Femur (tissue), 1 donor: ENCODE data around the gene NUB1.

Experiments
- DNase-seq: peaks from one replicate; pipeline ENCODE4 v3.0.0-alpha.2; 2017

NUB1 gene

DNA sequence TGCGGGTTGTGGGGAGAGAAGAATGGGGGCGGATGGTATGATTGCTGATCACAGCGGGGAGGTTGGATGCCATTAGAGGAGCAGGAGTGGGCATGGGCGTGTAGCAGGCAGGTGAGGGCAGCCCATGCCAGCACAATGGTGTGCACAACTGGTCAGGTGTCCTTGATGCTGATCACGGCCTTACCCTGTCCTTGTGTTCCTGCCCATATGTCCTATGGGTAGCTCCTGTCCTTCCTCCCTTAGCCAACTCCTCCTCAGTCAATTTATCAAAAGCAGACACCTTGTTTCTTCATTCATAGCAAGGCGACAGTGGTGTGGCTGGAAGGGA, 37.5 kb downstream of the NUB1 start:
- no peak for DNase-seq

DNA sequence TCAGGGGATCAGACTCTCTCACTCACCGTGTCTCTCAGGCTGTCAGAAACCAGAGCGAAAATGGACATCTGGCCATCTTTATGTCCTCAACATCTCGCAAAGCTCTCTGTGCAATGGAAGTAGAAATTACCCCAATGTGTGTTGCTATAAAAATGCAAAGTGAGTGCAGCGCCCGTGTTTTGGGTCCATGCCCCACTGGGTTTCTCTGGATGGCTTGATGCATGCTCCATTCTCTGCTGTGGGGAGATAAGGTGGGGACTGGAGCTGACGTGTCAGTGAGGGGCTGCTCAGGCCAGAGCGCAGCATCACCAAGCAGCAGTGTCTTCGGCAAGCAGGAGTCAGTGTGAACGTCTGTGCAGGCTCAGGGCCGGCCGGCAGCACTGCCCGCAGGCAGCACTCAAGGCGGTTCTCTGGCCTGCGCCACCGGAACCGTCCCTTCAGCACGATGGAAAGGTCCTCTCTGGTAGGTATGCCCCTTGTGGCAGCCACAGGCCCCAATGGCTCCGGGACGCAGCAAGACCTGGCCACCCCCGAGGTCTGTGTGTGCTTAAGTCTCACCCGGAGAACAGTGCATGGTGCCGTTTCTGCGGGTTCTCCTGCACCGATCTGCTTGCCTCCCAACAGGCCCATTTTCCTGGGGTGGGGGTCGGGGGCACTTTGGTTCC, 38.1 kb downstream of the NUB1 start:
- DNase-seq, result no peak

DNA sequence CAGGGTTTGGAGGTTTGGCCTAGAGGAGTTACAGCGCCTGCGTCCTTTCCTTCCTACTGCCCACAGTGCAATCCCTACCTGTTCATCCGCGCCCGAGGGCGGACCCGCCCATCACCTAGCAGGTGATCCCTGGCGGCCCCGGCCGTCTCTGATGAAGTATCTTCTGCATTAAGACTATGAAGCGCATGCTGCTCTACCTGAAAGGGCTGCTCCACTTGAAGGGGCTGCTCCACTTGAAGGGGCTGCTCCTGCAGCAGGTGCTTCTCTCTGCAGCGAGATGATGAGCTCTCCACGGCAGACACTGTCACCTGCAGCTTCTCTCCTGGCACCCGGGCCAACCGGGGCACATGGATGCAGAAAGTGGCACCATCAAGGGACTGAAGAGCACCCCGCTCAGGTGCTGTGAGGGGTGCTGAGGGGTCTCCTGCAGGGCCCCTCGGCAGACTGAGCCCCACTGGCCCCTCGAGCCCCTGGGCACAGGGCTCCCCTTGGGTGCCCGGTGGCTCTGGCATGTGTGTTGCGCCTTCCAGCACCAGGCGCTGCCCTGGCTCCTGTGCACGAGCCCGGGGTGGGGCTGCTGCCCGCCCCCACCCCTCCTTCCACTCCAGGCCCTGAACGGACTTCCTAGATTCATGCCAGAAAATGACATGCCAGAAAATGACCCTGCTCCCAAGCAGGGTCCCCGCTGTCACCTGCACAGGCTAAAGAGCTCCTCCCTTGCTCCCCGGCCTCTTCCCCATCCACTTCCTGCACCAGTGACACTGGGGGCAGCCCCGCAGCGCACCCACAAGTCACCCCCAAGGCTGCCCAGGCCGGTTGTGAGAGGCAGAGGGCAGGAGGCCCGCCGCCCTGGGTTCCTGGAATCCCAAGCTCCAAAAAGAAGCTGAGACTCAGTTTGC, 38.8 kb downstream of the NUB1 start:
- DNase-seq, result no peak

DNA sequence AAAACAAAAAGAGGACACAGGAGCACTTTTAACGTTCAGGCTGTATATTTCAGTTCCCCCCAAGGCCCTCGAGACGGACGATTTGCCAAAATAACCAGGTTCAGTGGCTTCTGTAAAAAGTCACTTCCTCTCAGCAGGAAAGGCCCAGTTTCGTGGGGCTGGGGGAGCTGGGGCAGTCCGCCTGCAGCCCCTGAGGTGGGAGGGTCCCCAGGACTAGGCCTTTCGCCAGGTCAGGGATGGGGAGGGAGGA, 39.4 kb downstream of the NUB1 start:
- DNase-seq, result no peak

DNA sequence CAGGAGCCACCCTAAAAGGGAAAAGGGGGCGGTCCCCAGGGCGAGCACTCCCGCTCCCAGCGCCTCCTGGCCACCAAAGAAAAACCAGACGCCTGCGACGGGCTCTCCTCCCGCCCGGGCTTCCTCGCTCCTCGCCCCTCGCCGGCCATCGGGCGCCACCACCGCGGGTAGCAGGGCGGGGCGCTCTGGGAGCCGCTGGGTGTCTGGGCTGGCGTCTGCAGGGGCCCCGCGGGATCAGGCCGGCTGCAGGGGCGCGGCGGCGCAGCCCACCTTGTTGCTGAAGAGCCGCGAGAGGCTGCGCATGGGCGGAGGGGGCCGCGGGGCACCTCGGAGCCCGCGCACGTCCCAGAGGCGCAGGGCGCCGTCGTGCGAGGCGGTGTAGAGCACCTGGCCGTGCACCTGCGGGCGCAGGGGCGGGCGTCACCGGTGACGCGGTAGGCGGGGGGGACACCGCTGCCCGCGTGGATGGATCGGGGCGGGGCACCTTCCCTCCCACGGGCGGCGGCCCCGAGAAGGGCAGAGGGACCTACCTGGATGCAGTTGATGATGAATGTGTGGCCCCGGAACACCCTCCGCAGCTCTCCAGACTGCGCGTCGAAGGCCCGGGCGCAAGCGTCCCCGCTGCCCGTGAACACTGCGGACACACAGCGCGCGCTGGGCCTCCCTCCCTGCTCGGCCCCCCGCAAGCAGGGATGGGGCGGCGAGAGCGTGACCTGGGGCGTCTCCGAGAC, 39.9 kb downstream of the NUB1 start:
- DNase-seq, result no peak

DNA sequence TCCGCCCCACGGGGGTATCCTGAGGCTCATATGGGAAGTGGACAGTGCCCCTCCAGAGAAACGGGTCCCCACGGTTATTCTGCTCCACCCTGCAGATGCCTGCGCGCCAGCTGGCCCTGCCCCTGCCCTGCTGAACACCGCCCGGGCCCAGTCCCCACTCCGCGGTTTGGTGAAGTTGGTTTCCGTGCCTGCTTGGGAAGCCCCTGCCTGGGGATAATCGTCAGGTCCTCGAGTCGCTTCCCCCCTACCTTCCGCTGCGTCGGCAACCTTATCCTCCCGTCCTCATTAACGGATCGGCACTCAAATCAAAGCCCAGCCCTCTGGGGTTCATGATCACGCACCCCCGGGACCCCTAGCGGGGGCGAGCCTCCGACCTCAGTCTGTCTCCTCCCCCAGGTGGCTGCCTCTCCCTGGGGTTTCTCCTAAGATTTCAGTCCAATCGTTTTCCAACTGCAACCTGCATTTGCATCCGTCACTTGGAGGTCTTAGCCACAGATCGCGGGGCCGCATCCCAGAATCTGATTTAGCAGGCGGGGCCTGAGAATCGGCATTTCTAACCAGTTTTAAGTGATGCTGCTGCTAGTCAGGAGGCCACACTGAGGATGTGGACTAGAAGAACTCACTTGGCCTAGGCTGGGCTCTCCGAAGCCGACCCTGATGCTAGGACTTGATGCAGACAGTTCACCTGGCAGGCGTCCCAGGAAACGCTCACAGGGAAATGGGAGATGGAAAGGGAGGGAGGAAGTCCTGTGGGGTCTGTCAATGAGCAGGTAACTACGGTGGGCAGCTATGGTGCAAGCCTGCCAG, 40.7 kb downstream of the NUB1 start:
- DNase-seq, result no peak

DNA sequence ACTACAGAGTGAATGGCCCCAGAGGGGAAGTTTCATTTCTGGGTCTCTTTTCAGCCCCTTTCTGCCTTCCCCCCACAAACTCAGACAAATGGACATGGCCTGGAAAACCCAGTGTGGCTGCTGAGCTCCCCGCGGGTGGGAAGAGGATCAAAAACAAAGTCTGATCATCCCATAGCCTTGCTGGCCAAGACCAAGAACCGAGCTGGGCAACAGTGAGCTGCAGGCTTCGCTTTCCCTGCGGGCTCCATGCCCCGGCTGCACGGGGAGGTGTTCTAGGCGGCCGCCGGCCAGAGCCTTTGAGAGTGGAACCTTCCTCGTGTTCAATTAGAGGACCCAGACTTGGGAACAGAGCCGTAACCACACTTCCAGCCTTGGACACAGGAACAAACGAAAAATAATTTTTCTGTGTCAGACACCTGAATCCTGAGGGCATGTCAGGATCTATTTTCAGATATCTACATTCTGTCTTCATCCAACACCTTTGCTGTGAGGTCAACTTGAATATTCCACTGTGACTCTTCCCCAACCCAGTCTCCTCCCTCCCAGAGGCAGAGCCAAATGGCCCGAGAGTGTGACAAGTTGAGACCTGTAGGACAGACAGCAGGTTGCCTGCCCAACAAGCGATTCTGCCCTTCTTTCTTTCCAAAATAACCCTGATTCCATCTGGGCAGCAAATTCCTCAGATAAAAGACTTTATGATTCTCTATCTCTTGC, 42.2 kb downstream of the NUB1 start:
- no peak for DNase-seq

DNA sequence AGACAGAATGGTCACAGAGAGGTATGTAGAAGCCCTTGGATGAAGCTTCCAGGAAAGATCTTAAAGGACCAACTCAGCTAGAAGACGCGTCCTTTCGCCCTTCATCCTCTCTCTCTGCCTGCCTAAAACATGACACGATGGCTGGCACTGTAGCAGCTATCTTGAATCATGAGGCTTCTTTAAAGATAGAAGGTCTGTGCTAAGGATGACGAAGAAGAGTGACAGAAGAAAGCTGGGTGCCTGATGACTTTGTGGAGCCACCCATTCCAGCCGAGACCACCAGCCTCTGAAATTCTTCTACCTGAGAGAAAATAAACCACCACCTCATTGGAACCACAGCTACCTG, 42.7 kb downstream of the NUB1 start:
- no peak for DNase-seq

DNA sequence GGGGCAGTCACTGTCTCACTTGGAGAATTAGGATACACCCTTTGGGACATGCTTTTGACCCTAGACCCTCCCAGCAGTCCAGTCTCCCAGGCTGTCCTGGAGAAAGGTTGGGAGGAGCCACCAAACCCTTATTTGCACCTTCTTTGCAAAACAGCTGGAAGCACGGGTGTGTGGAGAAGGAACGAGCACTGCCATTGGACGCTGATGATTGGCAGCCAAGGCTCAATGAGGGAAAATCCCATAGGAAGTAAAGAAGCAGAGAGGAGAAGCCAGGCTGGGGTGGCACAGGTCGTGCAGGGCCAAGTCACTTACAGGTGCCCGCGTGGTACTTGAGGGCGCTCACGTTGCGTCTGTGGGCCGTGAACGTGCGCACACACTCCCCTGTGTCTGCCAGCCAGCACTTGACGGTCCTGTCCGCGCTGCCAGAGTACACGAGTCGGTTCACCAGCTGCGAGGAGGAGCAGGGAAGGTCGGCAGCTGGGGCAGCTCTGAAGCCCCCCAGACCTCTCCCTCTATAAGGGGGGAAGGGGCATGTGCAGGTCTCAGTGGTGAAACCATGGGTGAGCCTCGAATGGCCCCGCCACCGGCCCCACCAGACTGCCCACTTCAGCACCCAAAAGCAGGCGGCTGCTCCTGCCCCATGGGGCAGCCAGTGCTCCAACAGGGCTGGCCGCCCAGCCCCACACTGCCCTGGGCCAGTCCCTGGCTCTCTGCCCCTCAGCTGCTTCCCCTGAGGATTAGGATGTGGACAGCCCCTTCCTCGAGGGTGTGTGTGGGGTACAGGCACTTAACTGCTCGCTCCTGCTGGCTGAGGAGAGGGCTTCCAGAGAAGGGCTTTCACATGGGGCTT, 43.4 kb downstream of the NUB1 start:
- DNase-seq, result no peak

DNA sequence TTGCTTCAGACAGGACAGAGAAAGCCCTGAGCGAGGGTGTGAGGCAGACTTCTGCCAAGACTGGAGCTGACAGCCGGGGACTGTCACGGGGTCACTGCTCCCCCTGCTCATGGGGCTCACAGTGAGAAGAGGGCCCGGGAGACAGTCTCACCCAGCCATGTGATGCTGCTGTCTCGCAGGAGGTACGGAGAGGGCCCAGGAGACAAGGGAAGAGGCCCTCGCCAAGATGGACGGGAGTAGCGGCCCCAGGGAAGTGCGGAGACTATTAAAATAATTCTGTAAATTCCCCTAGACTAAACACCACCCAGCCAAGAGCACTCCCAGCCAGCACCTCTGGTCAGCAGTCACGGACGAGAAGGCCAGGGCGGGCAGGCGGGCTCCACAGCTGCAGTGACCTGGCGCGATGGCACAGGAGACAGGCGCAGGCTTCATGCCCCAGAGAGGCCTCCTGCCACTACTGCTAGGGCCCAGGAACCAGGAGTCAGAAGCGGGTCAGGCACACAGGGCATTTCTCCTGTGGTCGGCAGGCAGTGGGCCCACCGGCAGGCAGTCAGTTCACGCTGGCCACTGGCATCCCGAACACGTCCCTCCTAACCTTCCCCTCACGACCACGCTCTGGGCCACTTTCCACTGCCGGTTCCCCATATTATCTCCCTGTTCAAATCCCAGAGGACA, 44.2 kb downstream of the NUB1 start:
- DNase-seq, result no peak

DNA sequence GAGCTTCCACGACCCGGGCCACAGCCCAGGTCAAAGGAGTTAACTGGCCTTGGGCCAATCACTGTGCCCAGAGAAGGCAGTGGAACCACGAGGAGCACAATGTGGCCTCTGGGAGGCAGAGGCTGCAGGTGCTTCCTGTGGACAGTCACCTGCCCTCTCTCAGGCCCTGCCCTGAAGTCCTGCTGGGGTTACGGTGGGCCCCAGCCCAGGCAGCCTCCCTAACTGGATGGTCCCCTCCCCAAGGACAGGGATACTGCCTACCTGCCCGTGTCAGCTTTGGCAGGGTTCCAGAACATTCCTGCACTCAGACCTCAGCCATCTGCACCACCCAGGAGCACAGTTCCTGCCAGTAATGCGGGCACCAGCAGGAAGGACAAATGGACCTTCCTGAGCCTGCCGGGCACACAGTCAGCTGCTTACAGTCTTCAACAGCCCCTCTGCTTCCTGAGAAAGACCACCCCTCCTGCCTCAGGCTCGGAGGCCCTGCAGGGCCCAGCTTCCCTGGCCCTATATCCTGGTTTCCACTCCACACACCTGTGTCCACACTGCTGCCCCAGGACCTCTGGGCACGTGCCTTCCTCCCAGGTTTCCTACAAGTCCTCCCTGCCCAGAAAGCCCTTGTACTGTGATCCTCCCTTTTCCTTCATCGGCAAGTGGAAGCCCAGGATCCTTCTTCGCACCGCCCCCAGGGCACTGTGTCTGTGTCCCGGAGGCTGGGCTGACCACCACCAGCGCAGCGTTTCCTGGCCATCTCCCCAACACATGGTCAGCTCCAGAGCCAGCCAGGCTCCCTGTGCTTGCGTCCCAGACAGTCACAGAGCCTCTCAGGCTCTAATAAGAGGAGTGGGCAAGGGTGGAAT, 44.9 kb downstream of the NUB1 start:
- DNase-seq, result no peak

DNA sequence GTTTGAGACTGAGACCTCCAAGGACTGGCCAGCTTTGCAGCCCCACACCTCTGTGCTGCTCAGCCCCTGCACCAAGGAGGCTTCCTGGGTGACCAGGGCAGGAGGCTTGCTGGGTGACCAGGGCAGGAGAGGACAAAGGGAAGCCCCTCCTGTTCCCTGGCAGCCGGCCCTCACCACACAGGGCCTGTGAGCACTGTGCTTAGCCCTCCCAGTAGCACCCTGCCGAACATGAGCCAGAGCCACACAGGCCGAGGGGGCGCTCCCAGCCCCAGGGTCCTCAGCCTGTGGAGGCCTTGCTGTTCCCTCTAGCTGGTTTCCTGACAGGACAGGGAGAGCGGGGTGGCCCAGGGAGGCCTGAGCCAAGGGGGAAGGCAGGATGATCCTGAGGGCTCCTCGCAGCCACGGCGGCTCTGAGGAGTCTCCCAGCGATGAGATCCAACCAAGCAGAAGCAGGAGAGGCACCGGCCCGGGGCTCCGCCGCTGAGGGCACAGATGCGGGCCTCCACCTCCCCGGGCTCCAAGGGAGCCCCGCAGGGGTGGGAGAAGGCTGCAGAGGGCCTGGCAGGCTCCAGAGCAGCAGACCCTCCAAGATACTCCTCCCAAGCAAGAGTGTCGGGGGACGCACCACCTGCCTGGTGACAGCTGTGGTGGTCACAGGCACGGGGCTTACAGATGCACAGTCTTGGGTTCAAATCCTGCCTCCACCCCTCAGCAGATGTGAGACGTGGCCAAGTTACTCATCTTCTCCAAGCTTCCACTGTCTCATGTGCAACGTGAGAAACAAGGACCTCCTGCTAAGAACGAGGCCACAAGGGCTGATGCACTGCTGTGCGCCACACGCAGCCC, 45.8 kb downstream of the NUB1 start:
- DNase-seq, result no peak

DNA sequence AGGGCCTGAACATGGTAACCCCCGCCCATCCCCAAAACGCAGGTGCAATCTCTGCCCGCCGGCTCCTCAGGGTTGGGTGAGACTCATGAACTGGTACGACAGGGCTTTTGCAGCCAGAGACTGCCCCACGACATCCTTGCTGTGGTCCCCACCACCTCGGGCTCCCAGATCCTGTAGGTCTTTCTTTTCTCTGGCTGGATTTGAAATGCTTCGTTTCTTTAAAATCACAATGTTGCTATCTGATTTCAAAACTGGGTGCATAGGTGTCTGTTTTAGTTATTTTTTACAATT, 46.3 kb downstream of the NUB1 start:
- no peak for DNase-seq

DNA sequence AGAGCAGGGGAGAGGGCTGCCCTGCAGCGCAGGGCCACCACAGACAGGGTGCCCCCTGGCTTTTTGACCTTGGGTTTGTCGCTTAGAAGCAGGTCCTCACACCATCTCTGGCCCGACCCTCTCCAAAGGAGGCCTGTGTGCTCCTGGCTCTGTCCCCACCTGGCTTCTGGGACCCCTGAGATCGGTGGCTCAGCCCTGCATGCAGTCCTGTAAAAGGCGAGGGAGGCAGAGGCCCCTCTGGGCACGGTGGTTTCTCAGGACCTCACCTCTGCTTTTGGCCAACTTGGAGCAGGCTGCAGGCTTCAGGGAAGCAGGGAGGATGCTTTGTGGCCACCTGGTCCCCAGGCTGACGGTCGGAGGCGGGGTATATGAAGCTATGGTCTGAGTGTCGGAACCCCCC, 46.8 kb downstream of the NUB1 start:
- DNase-seq, result no peak

DNA sequence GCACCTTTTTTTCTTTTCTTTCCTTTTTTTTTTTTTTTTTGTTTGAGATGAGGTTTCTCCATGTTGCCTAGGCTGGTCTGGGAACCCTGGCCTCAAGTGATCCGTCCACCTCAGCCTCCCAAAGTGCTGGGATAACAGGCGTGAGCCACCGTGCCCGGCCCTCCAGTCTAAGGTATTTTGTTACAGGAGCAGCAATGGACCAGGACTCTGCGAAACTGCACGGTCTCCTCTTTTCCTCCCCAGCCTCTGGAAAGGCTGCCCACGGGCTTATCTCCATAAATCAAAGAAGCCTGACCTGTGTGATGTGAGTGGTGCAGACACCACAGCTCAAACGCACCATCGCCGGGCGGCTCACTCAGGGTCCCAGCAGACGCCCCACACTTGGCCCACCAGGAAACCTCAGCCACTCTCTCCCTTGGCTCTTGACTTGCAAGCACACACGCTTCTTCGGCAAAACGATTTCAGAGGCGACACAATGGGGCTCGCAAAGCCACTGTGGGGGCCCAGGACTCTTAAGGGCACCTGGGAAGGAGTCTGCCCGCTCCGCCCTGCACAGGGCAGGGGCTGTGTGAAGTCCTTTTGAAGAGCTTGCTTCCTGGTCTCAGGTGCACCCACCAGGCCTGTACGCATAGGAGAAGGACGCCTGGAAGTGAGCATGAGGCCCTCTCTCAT, 47.6 kb downstream of the NUB1 start:
- DNase-seq, result no peak

DNA sequence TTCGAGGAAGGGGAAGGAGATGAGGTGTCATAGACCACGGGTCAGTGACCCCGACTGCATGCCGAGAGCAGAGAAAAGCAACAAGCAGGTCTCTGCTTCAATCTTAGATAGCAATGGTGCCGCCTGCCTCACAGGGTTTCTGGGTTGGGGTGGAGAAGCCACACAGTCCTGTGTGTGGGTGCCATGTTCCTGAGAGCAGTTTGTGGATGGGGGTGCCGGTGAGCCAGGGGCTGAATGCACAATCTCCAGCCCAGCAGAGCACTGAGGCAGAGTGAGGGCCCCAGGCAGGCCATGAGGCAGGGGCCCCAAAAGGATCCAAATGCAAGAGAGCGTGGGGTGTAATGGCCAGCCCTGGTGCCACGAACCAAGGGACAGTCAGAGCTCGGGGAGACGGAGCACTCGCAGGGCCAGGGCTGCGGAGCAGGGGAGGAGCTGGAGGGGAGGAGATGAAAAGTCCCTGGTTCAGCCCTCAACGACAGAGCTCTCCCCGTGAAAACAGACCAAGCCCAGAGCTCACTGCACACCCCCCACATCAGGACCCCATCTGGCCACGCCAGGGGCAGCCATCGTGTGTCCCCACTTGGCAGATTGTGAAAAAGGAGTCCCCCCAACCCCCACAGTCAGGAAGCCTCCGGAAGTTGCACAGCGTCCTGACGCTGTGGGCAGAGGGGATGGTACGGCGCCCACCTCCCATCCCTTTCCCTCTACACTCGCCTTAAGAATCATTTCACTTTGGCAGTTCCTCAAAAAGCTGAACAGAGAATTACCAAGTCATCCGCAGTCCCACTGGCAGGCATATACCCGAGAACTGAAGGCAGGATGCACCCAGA, 48.4 kb downstream of the NUB1 start:
- DNase-seq, result no peak

DNA sequence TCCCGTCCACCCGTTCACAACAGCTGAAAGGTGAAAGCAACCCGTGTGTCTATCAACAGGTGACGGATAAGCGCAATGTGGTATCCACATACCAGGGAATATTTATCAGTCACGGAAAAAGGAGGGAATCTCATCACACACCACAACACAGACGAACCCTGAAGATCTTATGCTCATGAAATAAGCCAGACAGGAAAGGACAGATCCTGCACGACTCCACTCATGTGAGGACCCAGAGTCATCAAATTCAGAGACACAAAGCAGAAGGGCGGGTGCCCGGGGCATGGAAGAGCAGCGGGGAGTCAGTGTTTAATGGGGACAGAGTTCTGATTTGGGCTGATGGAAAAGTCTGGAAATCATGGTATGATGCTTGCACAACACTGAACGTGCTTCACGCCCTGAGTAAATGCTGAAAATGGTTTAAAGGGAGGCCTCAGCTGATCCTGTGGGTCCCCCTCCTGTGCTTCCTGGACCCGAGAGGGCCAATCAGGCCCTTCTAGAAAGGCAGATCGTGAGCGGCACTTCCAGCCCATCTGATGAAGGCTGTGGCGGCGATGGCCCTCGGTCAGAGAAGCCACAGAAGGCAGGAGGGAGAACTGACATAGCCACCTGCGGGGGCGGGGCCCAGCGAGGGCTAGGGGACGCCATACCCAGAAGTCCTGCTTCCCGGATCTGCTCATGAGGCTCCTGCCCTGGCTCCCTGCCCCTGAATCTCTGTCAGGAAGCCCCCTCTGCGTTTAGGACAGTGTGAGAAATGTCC, 49.2 kb downstream of the NUB1 start:
- no peak for DNase-seq
